Chondrocyte (in vitro differentiated cells): ENCODE results near the gene BLCAP. TPM values are rescaled to one million over a fixed set of nuclear protein-coding genes. Genes with fewer than 3 reads are reported as not detected.

ENCODE experiments used
- DNase-seq: peaks from one replicate; pipeline ENCODE4 v3.0.0; 2021; ENCODE audit warnings: mixed read lengths, low spot score
- H3K27ac Mint-ChIP-seq: one replicate; pipeline ENCODE4 v1.8.0; 2021; ENCODE audit warnings: mild to moderate bottlenecking, moderate library complexity, mixed read lengths; ENCODE audit not compliant: unreplicated experiment
- H3K27me3 Mint-ChIP-seq: 2 replicates; pipeline ENCODE4 v1.8.0; 2021; ENCODE audit warnings: low read depth, mixed read lengths
- H3K36me3 Mint-ChIP-seq: 2 replicates; pipeline ENCODE4 v1.8.0; 2021; ENCODE audit warnings: low read depth, mixed read lengths
- H3K4me1 Mint-ChIP-seq: 2 replicates; pipeline ENCODE4 v1.8.0; 2021; ENCODE audit warnings: low read depth, mild to moderate bottlenecking, mixed read lengths
- H3K4me3 Mint-ChIP-seq: one replicate; pipeline ENCODE4 v1.8.0; 2021; ENCODE audit warnings: mild to moderate bottlenecking, moderate library complexity, mixed read lengths; ENCODE audit not compliant: unreplicated experiment
- H3K9me3 Mint-ChIP-seq: 2 replicates; pipeline ENCODE4 v1.8.0; 2021; ENCODE audit warnings: low read depth, mixed read lengths
- total RNA-seq: library from RNA; stranded (reverse); gene quantifications from 3 replicates; pipeline ENCODE4 v1.2.1, GENCODE V29; 2021
- TF ChIP-seq, protein P1 (sequence below): fragments of 200-600 bp; sonication (generic); IDR thresholded peaks from 2 replicates; pipeline ENCODE4 v1.5.0; 2021; ENCODE audit warnings: antibody characterized with exemption, mild to moderate bottlenecking, moderate library complexity

The BLCAP gene
- total RNA-seq, 1 donor from 2014 or later = 56.6 TPM

DNA sequence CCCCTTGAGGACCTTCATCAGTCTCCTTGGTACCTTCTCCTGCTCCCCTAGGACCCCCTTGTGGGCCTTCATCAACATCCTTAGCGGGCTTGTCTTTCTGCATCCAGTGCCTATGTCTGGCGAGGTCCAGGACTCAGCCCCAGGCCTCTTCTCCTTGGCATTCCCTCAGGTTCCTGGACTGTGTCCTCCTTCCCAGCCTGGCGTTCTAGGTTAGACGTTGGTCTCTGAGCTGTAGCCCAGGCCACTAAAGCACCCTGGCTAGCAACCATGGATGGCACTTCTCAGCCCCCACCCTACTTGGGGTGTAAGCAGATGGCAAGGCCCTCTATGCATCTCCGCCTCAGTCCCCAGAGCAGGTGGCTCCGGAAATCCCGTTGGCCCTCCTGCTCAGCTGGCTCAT is 58.1 kb downstream of the BLCAP start:
- H3K36me3 Mint-ChIP-seq = peaks cover 3% of the 10 kb centered on the region
- peaks cover 30% of the 10 kb centered on the region for H3K27me3 Mint-ChIP-seq

DNA sequence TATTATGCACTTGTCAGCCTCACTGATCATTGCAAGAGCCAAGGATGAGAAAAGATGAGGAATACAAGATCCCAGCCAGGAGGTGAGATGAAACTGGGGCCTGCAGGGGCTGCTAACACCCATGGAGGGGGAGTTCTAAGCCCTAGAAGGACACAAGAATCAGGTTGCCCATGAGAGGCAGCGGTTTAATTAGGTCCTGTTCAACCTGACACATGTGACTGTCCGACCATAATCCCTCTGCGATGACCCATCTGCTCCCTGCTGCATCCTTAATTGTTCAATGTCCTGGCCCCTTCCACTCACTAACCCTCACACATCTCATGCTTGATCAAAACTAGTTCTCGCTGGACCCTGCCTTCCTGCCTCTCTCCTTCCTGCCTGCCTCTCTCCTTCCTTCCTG is 58.8 kb downstream of the BLCAP start:
- no peaks in the 10 kb centered on the region for H3K4me1 Mint-ChIP-seq
- H3K36me3 Mint-ChIP-seq = peaks cover 3% of the 10 kb centered on the region
- TF ChIP-seq, protein P1, sequence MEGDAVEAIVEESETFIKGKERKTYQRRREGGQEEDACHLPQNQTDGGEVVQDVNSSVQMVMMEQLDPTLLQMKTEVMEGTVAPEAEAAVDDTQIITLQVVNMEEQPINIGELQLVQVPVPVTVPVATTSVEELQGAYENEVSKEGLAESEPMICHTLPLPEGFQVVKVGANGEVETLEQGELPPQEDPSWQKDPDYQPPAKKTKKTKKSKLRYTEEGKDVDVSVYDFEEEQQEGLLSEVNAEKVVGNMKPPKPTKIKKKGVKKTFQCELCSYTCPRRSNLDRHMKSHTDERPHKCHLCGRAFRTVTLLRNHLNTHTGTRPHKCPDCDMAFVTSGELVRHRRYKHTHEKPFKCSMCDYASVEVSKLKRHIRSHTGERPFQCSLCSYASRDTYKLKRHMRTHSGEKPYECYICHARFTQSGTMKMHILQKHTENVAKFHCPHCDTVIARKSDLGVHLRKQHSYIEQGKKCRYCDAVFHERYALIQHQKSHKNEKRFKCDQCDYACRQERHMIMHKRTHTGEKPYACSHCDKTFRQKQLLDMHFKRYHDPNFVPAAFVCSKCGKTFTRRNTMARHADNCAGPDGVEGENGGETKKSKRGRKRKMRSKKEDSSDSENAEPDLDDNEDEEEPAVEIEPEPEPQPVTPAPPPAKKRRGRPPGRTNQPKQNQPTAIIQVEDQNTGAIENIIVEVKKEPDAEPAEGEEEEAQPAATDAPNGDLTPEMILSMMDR = no peak
- no peaks in the 10 kb centered on the region for H3K9me3 Mint-ChIP-seq
- no peak for DNase-seq
- no peak overlapping the region for H3K4me3 Mint-ChIP-seq
- H3K27me3 Mint-ChIP-seq = peaks cover 32% of the 10 kb centered on the region
- no peak overlapping the region for H3K27ac Mint-ChIP-seq

More for the DNA sequence above, 58.1 kb downstream of the BLCAP start:
- Mint-ChIP-seq H3K9me3 (no peaks in the 10 kb centered on the region), H3K4me1 (no peaks in the 10 kb centered on the region), H3K27ac (no peak overlapping the region), H3K4me3 (no peak overlapping the region)
- DNase-seq = no peak
- TF ChIP-seq, protein P1 = no peak

Other genes with a start within 250 kb of the BLCAP start
- gene MANBAL, start 238.2 kb downstream of the BLCAP start, total RNA-seq = 30.9 to 34.1 TPM (median 32.5 TPM) in 3 replicates
- 16.0 to 25.7 TPM (median 25.1 TPM) in 3 replicates for gene SRC, start 181.7 kb downstream of the BLCAP start, total RNA-seq
- gene NNAT, start 6.6 kb downstream of the BLCAP start, total RNA-seq = 1.4 to 3.1 TPM (median 2.7 TPM) in 3 replicates
- gene CTNNBL1, start 166.2 kb upstream of the BLCAP start, total RNA-seq = 36.0 to 45.1 TPM (median 38.4 TPM) in 3 replicates